ENCODE measurements around the gene ADAM15.

Gene ADAM15

GRCh38 chr1:155037851-155038441 lies 13.2 kb upstream of the ADAM15 start:
- TF ChIP-seq TARDBP (IDR thresholded peaks at IDR 0.05) (no peak), FOXM1 (IDR thresholded peaks at IDR 0.05; ENCODE audit: borderline replicate concordance) (no peak), CTBP1 (IDR thresholded peaks at IDR 0.05; ENCODE audit: borderline replicate concordance) (no peak), LEF1 (IDR thresholded peaks at IDR 0.05; ENCODE audit: borderline replicate concordance) (no peak), SP1 (IDR thresholded peaks at IDR 0.05) (no peak), HDGF (IDR thresholded peaks at IDR 0.05; ENCODE audit: borderline replicate concordance) (no peak), ARNT (IDR thresholded peaks at IDR 0.05) (no peak), PKNOX1 (IDR thresholded peaks at IDR 0.05) (no peak), FOXA1 (IDR thresholded peaks at IDR 0.05) (no peak), BHLHE40 (IDR thresholded peaks at IDR 0.05; ENCODE audit: borderline replicate concordance) (no peak), NFRKB (IDR thresholded peaks at IDR 0.05) (no peak), ZNF384 (IDR thresholded peaks at IDR 0.05) (no peak), ELF4 (IDR thresholded peaks at IDR 0.05) (no peak), L3MBTL2 (conservative IDR thresholded peaks at IDR 0.05) (no peak), FOXK2 (IDR thresholded peaks at IDR 0.05) (no peak), SUZ12 (IDR thresholded peaks at IDR 0.05) (no peak)
- ChIA-PET CTCF (interaction anchor here (0.5 to 1.5 kb wide), 3 partner anchors 12 to 20 kb away, joined by 3 to 4 read pairs (median 4); no protein-coding TSS in a partner anchor), POLR2A (interaction anchor here (1.1 to 1.5 kb wide), 2 partner anchors 14 to 38 kb away, joined by 3 to 4 read pairs; partner anchors contain the start of gene ADAM15)
- no peak for DNase-seq (ENCODE audit: extremely low spot score)

GRCh38 chr1:155038602-155039307 lies 12.4 kb upstream of the ADAM15 start:
- ChIA-PET CTCF (interaction anchor here (1.5 kb wide), 1 partner anchor 21 kb away, joined by 4 read pairs; no protein-coding TSS in a partner anchor), POLR2A (interaction anchor here (1.1 to 1.5 kb wide), 2 partner anchors 13 to 39 kb away, joined by 3 to 4 read pairs; partner anchors contain the start of gene ADAM15)
- no peak for DNase-seq (ENCODE audit: extremely low spot score)
- no peak for TF ChIP-seq FOXM1 (IDR thresholded peaks at IDR 0.05; ENCODE audit: borderline replicate concordance)
- no peak for TF ChIP-seq NFRKB (IDR thresholded peaks at IDR 0.05)
- TF ChIP-seq LEF1 (IDR thresholded peaks at IDR 0.05; ENCODE audit: borderline replicate concordance): no peak
- TF ChIP-seq FOXK2 (IDR thresholded peaks at IDR 0.05): no peak
- TF ChIP-seq SP1 (IDR thresholded peaks at IDR 0.05): no peak
- no peak for TF ChIP-seq HDGF (IDR thresholded peaks at IDR 0.05; ENCODE audit: borderline replicate concordance)
- TF ChIP-seq SUZ12 (IDR thresholded peaks at IDR 0.05): no peak
- TF ChIP-seq L3MBTL2 (conservative IDR thresholded peaks at IDR 0.05): no peak
- TF ChIP-seq ARNT (IDR thresholded peaks at IDR 0.05): no peak
- no peak for TF ChIP-seq BHLHE40 (IDR thresholded peaks at IDR 0.05; ENCODE audit: borderline replicate concordance)
- no peak for TF ChIP-seq ZNF384 (IDR thresholded peaks at IDR 0.05)
- TF ChIP-seq TARDBP (IDR thresholded peaks at IDR 0.05): no peak
- no peak for TF ChIP-seq CTBP1 (IDR thresholded peaks at IDR 0.05; ENCODE audit: borderline replicate concordance)
- no peak for TF ChIP-seq ELF4 (IDR thresholded peaks at IDR 0.05)
- no peak for TF ChIP-seq FOXA1 (IDR thresholded peaks at IDR 0.05)
- TF ChIP-seq PKNOX1 (IDR thresholded peaks at IDR 0.05): no peak

- no peak for DNase-seq (ENCODE audit: extremely low spot score)
- TF ChIP-seq SUZ12 (IDR thresholded peaks at IDR 0.05) (no peak), PKNOX1 (IDR thresholded peaks at IDR 0.05) (no peak), FOXA1 (IDR thresholded peaks at IDR 0.05) (no peak), BHLHE40 (IDR thresholded peaks at IDR 0.05; ENCODE audit: borderline replicate concordance) (no peak), FOXM1 (IDR thresholded peaks at IDR 0.05; ENCODE audit: borderline replicate concordance) (no peak), HDGF (IDR thresholded peaks at IDR 0.05; ENCODE audit: borderline replicate concordance) (no peak), TARDBP (IDR thresholded peaks at IDR 0.05) (no peak), CTBP1 (IDR thresholded peaks at IDR 0.05; ENCODE audit: borderline replicate concordance) (no peak), LEF1 (IDR thresholded peaks at IDR 0.05; ENCODE audit: borderline replicate concordance) (no peak), SP1 (IDR thresholded peaks at IDR 0.05) (no peak), ARNT (IDR thresholded peaks at IDR 0.05) (no peak), NFRKB (IDR thresholded peaks at IDR 0.05) (no peak), ELF4 (IDR thresholded peaks at IDR 0.05) (no peak), ZNF384 (IDR thresholded peaks at IDR 0.05) (no peak), L3MBTL2 (conservative IDR thresholded peaks at IDR 0.05) (no peak), FOXK2 (IDR thresholded peaks at IDR 0.05) (no peak)
- ChIA-PET CTCF (interaction anchor here (1.5 kb wide), 1 partner anchor 22 kb away, joined by 4 read pairs; no protein-coding TSS in a partner anchor), POLR2A (interaction anchor here (1.1 kb wide), 1 partner anchor 12 kb away, joined by 3 read pairs; the partner anchor contains the start of gene ADAM15)
Measured at GRCh38 chr1:155039308-155039669, 11.8 kb upstream of the ADAM15 start.

- no peak for TF ChIP-seq ARNT (IDR thresholded peaks at IDR 0.05)
- TF ChIP-seq FOXK2 (IDR thresholded peaks at IDR 0.05): no peak
- TF ChIP-seq HDGF (IDR thresholded peaks at IDR 0.05; ENCODE audit: borderline replicate concordance): no peak
- TF ChIP-seq LEF1 (IDR thresholded peaks at IDR 0.05; ENCODE audit: borderline replicate concordance): no peak
- TF ChIP-seq PKNOX1 (IDR thresholded peaks at IDR 0.05): no peak
- no peak for TF ChIP-seq SP1 (IDR thresholded peaks at IDR 0.05)
- TF ChIP-seq SUZ12 (IDR thresholded peaks at IDR 0.05): no peak
- TF ChIP-seq BHLHE40 (IDR thresholded peaks at IDR 0.05; ENCODE audit: borderline replicate concordance): no peak
- no peak for TF ChIP-seq FOXM1 (IDR thresholded peaks at IDR 0.05; ENCODE audit: borderline replicate concordance)
- TF ChIP-seq CTBP1 (IDR thresholded peaks at IDR 0.05; ENCODE audit: borderline replicate concordance): no peak
- no peak for TF ChIP-seq FOXA1 (IDR thresholded peaks at IDR 0.05)
- TF ChIP-seq L3MBTL2 (conservative IDR thresholded peaks at IDR 0.05): no peak
- TF ChIP-seq ELF4 (IDR thresholded peaks at IDR 0.05): no peak
- TF ChIP-seq ZNF384 (IDR thresholded peaks at IDR 0.05): no peak
- TF ChIP-seq NFRKB (IDR thresholded peaks at IDR 0.05): no peak
- ChIA-PET POLR2A (interaction anchor here (1.6 to 2.4 kb wide), 2 partner anchors 10 to 133 kb away, joined by 6 to 8 read pairs; partner anchors contain the start of genes ADAM15 and KRTCAP2), CTCF (interaction anchor here (0.9 to 1.9 kb wide), 3 partner anchors 10 to 132 kb away, joined by 4 to 5 read pairs (median 5); partner anchors contain the start of genes ADAM15 and KRTCAP2)
- no peak for DNase-seq (ENCODE audit: extremely low spot score)
Measured at GRCh38 chr1:155040358-155041093, 10.6 kb upstream of the ADAM15 start.

All from HEK293T (cell line).